ENCODE results near the gene HOXB6.

The HOXB6 gene

DNA sequence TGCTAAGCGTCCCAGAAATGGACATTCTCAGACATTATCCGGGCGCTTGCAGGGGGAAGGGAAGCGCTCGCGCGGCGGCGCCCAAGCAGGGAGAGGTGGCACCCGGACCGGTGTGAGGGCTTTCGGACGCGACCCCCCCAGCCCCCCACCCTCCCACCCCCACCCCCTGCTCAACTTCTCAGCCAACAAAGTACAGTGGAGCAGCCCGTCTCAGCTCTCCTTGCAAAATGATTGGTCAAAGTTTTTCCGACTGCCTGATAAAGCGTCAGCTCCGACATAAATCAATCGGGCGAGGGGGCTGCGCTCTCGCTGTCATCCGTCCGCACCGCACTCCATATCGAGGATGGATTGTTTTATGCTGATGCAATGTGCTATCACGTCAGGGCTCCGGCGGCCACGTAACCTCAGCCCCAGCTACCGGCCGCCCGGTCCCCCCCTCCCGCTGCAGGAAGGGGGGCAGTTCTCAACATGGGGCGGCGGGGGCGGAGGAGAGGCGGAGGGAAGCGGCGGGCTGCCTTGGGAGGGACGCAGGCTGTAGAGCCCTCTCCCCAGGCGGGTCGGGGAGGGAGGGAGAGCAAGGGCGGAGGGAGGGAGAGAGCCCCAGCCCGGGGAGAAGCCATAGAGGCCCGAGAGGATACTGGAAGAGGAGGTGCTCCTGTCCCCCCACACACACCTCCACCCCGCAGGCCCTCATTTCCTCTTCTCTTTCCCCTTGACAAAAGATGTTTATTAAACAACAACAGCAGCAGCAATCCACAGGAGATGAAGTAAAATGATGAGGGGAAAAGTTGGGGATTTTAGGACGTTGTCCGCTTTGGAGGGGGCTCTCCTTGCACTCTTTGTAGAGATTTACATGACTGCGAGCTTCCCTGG, 21.7 kb upstream of the HOXB6 start, which contains the start of gene HOXB9:
Gene HOXB9, minus strand, starts transcription at position 114 of the 873 bp plus-strand sequence. Its CDS starts 89 bp downstream, at position 25.
- Histone ChIP-seq H3K36me3 (ENCODE audit: insufficient read depth, low read length) (no peaks in the 10 kb centered on the region), H3K27me3 (ENCODE audit: insufficient read depth, low read length) (peaks cover 100% of the 10 kb centered on the region), H3K9me3 (ENCODE audit: insufficient read depth, low read depth, low read length) (no peaks in the 10 kb centered on the region), H3K27ac (ENCODE audit: low read depth, low read length) (no peak within 1 kb of the TSS), H3K4me1 (ENCODE audit: insufficient read depth, low read length) (peaks cover 8% of the 10 kb centered on the region; the same call in 1 of the 2 replicates), H3K9ac (ENCODE audit: low read depth, low read length) (no peak within 1 kb of the TSS), H3K4me3 (ENCODE audit: low read length) (peak within 1 kb of the TSS; percentile 12; the same call in 1 of the 2 replicates)
- 2% methylated on average over 41 of the region's 50 CpGs for WGBS

DNA sequence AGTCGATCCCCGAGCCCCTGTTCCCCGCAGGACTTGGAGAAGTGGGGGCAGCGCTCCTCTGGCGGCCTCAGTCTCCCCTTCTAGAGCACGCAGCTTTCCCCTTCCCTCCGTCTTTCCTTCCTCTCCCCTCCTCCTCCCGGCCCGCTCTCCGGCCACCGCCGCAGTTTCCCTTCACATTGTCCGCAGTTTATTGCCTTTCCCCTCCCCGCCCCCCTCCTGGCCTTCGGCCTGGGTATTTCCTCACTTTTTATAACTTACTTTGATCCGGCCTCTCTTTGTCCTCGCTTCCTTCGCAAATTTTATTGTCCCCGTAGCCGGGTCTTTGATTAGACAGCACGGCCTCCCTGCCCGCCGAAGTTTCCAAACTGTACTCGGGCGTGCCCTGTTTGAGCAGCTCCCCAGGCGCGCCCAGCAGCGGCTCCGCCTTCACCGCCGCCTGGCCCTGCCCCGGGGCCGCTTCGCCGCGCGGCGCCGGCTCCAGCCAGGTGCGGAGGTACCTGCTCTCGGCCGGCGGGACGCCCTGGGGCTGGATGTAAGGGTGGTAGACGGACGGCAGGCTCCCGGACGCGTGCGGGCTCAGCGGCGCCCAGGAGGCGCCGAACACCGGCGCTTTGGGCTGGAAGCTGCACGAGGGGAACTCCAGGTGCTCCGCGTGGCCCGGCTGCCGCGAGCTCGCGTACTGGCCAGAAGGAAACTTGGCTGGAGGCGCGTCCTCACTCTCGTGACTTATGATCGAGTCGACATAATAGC, 20.9 kb upstream of the HOXB6 start:
- Histone ChIP-seq H3K9ac (ENCODE audit: low read depth, low read length) (no peak overlapping the region), H3K4me1 (ENCODE audit: insufficient read depth, low read length) (peaks cover 8% of the 10 kb centered on the region; the same call in 1 of the 2 replicates), H3K36me3 (ENCODE audit: insufficient read depth, low read length) (no peaks in the 10 kb centered on the region), H3K9me3 (ENCODE audit: insufficient read depth, low read depth, low read length) (0 out of 2 replicates have a peak, but pooled peaks cover 3% of the 10 kb centered on the region), H3K27ac (ENCODE audit: low read depth, low read length) (no peak overlapping the region), H3K4me3 (ENCODE audit: low read length) (peak overlapping the region; percentile 12; the same call in 1 of the 2 replicates), H3K27me3 (ENCODE audit: insufficient read depth, low read length) (peaks cover 100% of the 10 kb centered on the region)
- under 1% methylated on average over 69 of the region's 69 CpGs for WGBS

GRCh38 chr17:48624544-48625494, 20.0 kb upstream of the HOXB6 start:
- 0 out of 2 replicates have a peak, but pooled peaks cover 3% of the 10 kb centered on the region for H3K9me3 ChIP-seq (ENCODE audit: insufficient read depth, low read depth, low read length)
- no peak overlapping the region for H3K27ac ChIP-seq (ENCODE audit: low read depth, low read length)
- H3K36me3 ChIP-seq (ENCODE audit: insufficient read depth, low read length), result no peaks in the 10 kb centered on the region
- WGBS, result under 1% methylated on average over 63 of the region's 66 CpGs
- H3K4me1 ChIP-seq (ENCODE audit: insufficient read depth, low read length), result peaks cover 8% of the 10 kb centered on the region; the same call in 1 of the 2 replicates
- H3K9ac ChIP-seq (ENCODE audit: low read depth, low read length), result no peak overlapping the region
- peaks cover 100% of the 10 kb centered on the region for H3K27me3 ChIP-seq (ENCODE audit: insufficient read depth, low read length)
- H3K4me3 ChIP-seq (ENCODE audit: low read length), result peak overlapping the region; percentile 12; the same call in 1 of the 2 replicates

- no peaks in the 10 kb centered on the region for H3K36me3 ChIP-seq (ENCODE audit: insufficient read depth, low read length)
- H3K27ac ChIP-seq (ENCODE audit: low read depth, low read length), result no peak overlapping the region
- H3K27me3 ChIP-seq (ENCODE audit: insufficient read depth, low read length), result peaks cover 100% of the 10 kb centered on the region
- no peak overlapping the region for H3K9ac ChIP-seq (ENCODE audit: low read depth, low read length)
- H3K4me1 ChIP-seq (ENCODE audit: insufficient read depth, low read length), result peaks cover 8% of the 10 kb centered on the region; the same call in 1 of the 2 replicates
- 20% methylated on average over 5 of the region's 5 CpGs for WGBS
- no peak overlapping the region for H3K4me3 ChIP-seq (ENCODE audit: low read length)
- 0 out of 2 replicates have a peak, but pooled peaks cover 3% of the 10 kb centered on the region for H3K9me3 ChIP-seq (ENCODE audit: insufficient read depth, low read depth, low read length)
Measured at GRCh38 chr17:48624118-48624517, 19.3 kb upstream of the HOXB6 start.

- Histone ChIP-seq H3K27me3 (ENCODE audit: insufficient read depth, low read length) (peaks cover 100% of the 10 kb centered on the region), H3K36me3 (ENCODE audit: insufficient read depth, low read length) (no peaks in the 10 kb centered on the region), H3K9ac (ENCODE audit: low read depth, low read length) (no peak overlapping the region), H3K4me1 (ENCODE audit: insufficient read depth, low read length) (peaks cover 8% of the 10 kb centered on the region; the same call in 1 of the 2 replicates), H3K27ac (ENCODE audit: low read depth, low read length) (no peak overlapping the region), H3K9me3 (ENCODE audit: insufficient read depth, low read depth, low read length) (0 out of 2 replicates have a peak, but pooled peaks cover 3% of the 10 kb centered on the region), H3K4me3 (ENCODE audit: low read length) (no peak overlapping the region)
- WGBS, result 7% methylated on average over 3 of the region's 4 CpGs
Measured at GRCh38 chr17:48623583-48623982, 18.8 kb upstream of the HOXB6 start.

DNA sequence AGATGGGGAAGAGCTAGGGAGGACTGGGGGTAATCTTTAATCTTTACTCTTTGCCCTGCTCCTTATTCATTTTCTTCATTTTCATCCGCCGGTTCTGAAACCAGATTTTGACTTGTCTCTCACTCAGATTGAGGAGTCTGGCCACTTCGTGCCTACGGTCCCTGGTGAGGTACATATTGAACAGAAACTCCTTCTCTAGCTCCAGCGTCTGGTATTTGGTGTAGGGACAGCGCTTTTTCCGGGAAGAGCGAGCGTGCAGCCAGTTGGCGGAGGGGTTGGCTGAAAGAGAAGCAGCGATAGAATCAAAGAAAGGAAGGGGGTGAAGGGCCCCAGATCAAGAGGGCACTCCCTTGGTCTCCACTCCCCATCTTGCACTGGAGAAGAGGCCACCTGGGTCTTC, 18.1 kb upstream of the HOXB6 start:
- Histone ChIP-seq H3K4me3 (ENCODE audit: low read length) (no peak overlapping the region), H3K27me3 (ENCODE audit: insufficient read depth, low read length) (peaks cover 100% of the 10 kb centered on the region), H3K36me3 (ENCODE audit: insufficient read depth, low read length) (no peaks in the 10 kb centered on the region), H3K9ac (ENCODE audit: low read depth, low read length) (no peak overlapping the region), H3K4me1 (ENCODE audit: insufficient read depth, low read length) (peaks cover 8% of the 10 kb centered on the region; the same call in 1 of the 2 replicates), H3K9me3 (ENCODE audit: insufficient read depth, low read depth, low read length) (0 out of 2 replicates have a peak, but pooled peaks cover 3% of the 10 kb centered on the region), H3K27ac (ENCODE audit: low read depth, low read length) (no peak overlapping the region)
- WGBS, result 15% methylated on average over 11 of the region's 11 CpGs

- no peak overlapping the region for H3K4me3 ChIP-seq (ENCODE audit: low read length)
- peaks cover 4% of the 10 kb centered on the region; the same call in 1 of the 2 replicates for H3K4me1 ChIP-seq (ENCODE audit: insufficient read depth, low read length)
- no peaks in the 10 kb centered on the region for H3K36me3 ChIP-seq (ENCODE audit: insufficient read depth, low read length)
- no peak overlapping the region for H3K9ac ChIP-seq (ENCODE audit: low read depth, low read length)
- H3K27ac ChIP-seq (ENCODE audit: low read depth, low read length), result no peak overlapping the region
- peaks cover 100% of the 10 kb centered on the region for H3K27me3 ChIP-seq (ENCODE audit: insufficient read depth, low read length)
- 6% methylated on average over 40 of the region's 41 CpGs for WGBS
- 0 out of 2 replicates have a peak, but pooled peaks cover 3% of the 10 kb centered on the region for H3K9me3 ChIP-seq (ENCODE audit: insufficient read depth, low read depth, low read length)
Measured at GRCh38 chr17:48621410-48622392, 16.9 kb upstream of the HOXB6 start.

- no peak overlapping the region for H3K27ac ChIP-seq (ENCODE audit: low read depth, low read length)
- WGBS, result 4% methylated on average over 5 of the region's 6 CpGs
- no peaks in the 10 kb centered on the region for H3K36me3 ChIP-seq (ENCODE audit: insufficient read depth, low read length)
- 0 out of 2 replicates have a peak, but pooled peaks cover 3% of the 10 kb centered on the region for H3K4me1 ChIP-seq (ENCODE audit: insufficient read depth, low read length)
- H3K27me3 ChIP-seq (ENCODE audit: insufficient read depth, low read length), result peaks cover 100% of the 10 kb centered on the region
- H3K4me3 ChIP-seq (ENCODE audit: low read length), result no peak overlapping the region
- H3K9me3 ChIP-seq (ENCODE audit: insufficient read depth, low read depth, low read length), result 0 out of 2 replicates have a peak, but pooled peaks cover 3% of the 10 kb centered on the region
- no peak overlapping the region for H3K9ac ChIP-seq (ENCODE audit: low read depth, low read length)
Measured at GRCh38 chr17:48620461-48621139, 15.8 kb upstream of the HOXB6 start.

- H3K4me3 ChIP-seq (ENCODE audit: low read length), result no peak overlapping the region
- peaks cover 100% of the 10 kb centered on the region for H3K27me3 ChIP-seq (ENCODE audit: insufficient read depth, low read length)
- H3K27ac ChIP-seq (ENCODE audit: low read depth, low read length), result no peak overlapping the region
- no peak overlapping the region for H3K9ac ChIP-seq (ENCODE audit: low read depth, low read length)
- no peaks in the 10 kb centered on the region for H3K4me1 ChIP-seq (ENCODE audit: insufficient read depth, low read length)
- WGBS, result 2% methylated on average over 32 of the region's 32 CpGs
- H3K36me3 ChIP-seq (ENCODE audit: insufficient read depth, low read length), result no peaks in the 10 kb centered on the region
- H3K9me3 ChIP-seq (ENCODE audit: insufficient read depth, low read depth, low read length), result 0 out of 2 replicates have a peak, but pooled peaks cover 3% of the 10 kb centered on the region
Measured at GRCh38 chr17:48619826-48620449, 15.2 kb upstream of the HOXB6 start.
